HepG2 (cell line): Measurements from ENCODE around the gene PTGIS. TPM values are rescaled to one million over a fixed set of nuclear protein-coding genes. Genes with fewer than 3 reads are reported as not detected.

Source experiments
- CREB1 ChIP-seq, 2 experiments: fragments of 450-650 bp in 1 of 2; IDR thresholded peaks; 2 replicates each; pipeline ENCODE4 v1.6.1; 2016 to 2017; ENCODE audit warnings: control low read depth in 1 of 2, mild to moderate bottlenecking in 1 of 2, missing compliant biosample characterization in 1 of 2, missing genetic modification characterization in 1 of 2
- IKZF4 ChIP-seq: sonication (generic); formaldehyde crosslinking; IDR thresholded peaks from 2 replicates; pipeline ENCODE4 v1.5.1; 2020; ENCODE audit warnings: borderline replicate concordance, mild to moderate bottlenecking, low read depth, missing genetic modification reagents; ENCODE audit errors: not compliant biosample characterization
- PREB ChIP-seq: sonication (generic); formaldehyde crosslinking; IDR thresholded peaks from 2 replicates; pipeline ENCODE4 v1.4.0; 2020; ENCODE audit warnings: missing genetic modification reagents
- RFXAP ChIP-seq: sonication (generic); formaldehyde crosslinking; IDR thresholded peaks from 2 replicates; pipeline ENCODE4 v1.4.0; 2020; ENCODE audit warnings: missing genetic modification reagents, borderline replicate concordance
- TFAP4 ChIP-seq: sonication (generic); IDR thresholded peaks from 2 replicates; pipeline ENCODE4 v1.6.1; 2016; ENCODE audit warnings: low read depth, borderline replicate concordance
- ZBTB37 ChIP-seq: sonication (generic); formaldehyde crosslinking; IDR thresholded peaks from 2 replicates; pipeline ENCODE4 v1.4.0; 2020; ENCODE audit warnings: mild to moderate bottlenecking, missing genetic modification reagents
- ZGPAT ChIP-seq: IDR thresholded peaks from 2 replicates; pipeline ENCODE4 v1.6.1; 2016; ENCODE audit warnings: mild to moderate bottlenecking
- ZNF549 ChIP-seq: sonication (generic); formaldehyde crosslinking; IDR thresholded peaks from 2 replicates; pipeline ENCODE4 v1.5.0; 2020; ENCODE audit warnings: missing genetic modification reagents
- ZNF766 ChIP-seq: sonication (generic); formaldehyde crosslinking; IDR thresholded peaks from 2 replicates; pipeline ENCODE4 v1.5.0; 2020; ENCODE audit warnings: missing genetic modification reagents, borderline replicate concordance
- ZSCAN21 ChIP-seq: sonication (generic); formaldehyde crosslinking; IDR thresholded peaks from 2 replicates; pipeline ENCODE4 v1.8.0; 2022; ENCODE audit warnings: mild to moderate bottlenecking, missing genetic modification reagents, moderate library complexity, borderline replicate concordance
- polyA plus RNA-seq, 8 experiments: library from polyadenylated mRNA; depleted of rRNA in 3 of 8; stranded (reverse) in 7 of 8; unstranded in 1 of 8; fragments of >200 nt; fragmentation: Illumina TruSeq in 4 of 8; extraction: Trizol in 4 of 8; gene quantifications; 2 replicates each; pipeline versions ENCODE4 v1.2.1 to v1.2.3, GENCODE V29; 2011 to 2016; ENCODE audit warnings: low read depth in 4 of 8, missing spikeins in 1 of 8, mixed read lengths in 1 of 8; ENCODE audit not compliant: insufficient read depth in 1 of 8
- total RNA-seq, 5 experiments: library from RNA; depleted of rRNA; stranded (reverse); fragments of >200 nt; fragmentation: Illumina TruSeq; extraction: Trizol; gene quantifications; 2 replicates each; pipeline ENCODE4 v1.2.3, GENCODE V29; 2016; ENCODE audit warnings: low read depth in 1 of 5
- TF ChIP-seq, protein P1 (sequence below): sonication (generic); formaldehyde crosslinking; IDR thresholded peaks from 2 replicates; pipeline ENCODE4 v1.5.1; 2020; ENCODE audit warnings: mild to moderate bottlenecking, missing genetic modification reagents
- TF ChIP-seq, protein P2 (sequence below): sonication (generic); formaldehyde crosslinking; conservative IDR thresholded peaks from 2 replicates; pipeline ENCODE4 v1.4.0; 2020; ENCODE audit warnings: missing genetic modification reagents
- TF ChIP-seq, protein P3 (sequence below): sonication (generic); formaldehyde crosslinking; IDR thresholded peaks from 2 replicates; pipeline ENCODE4 v1.4.0; 2020; ENCODE audit warnings: missing genetic modification reagents
- TF ChIP-seq, protein P4 (sequence below): sonication (generic); formaldehyde crosslinking; IDR thresholded peaks from 2 replicates; pipeline ENCODE4 v1.5.1; 2020; ENCODE audit warnings: missing genetic modification reagents, mild to moderate bottlenecking, borderline replicate concordance

PTGIS gene
- total and polyA plus RNA-seq, 2 of the 13 experiments (the other 11 are each of a cell fraction or from before 2014, with no cell fraction given) = not detected

GRCh38 chr20:49508435-49509199 is 59.3 kb downstream of the PTGIS start (continued):
- TF ChIP-seq ZGPAT (CRISPR knock-in tag) (no peak), PREB (CRISPR knock-in tag) (no peak), ZNF549 (CRISPR knock-in tag) (no peak), IKZF4 (CRISPR knock-in tag) (no peak), ZNF766 (CRISPR knock-in tag) (peak; percentile 76; the same call in 1 of the 2 replicates), TFAP4 (no peak), ZSCAN21 (0 out of 2 replicates have a peak, but pooled peaks have one; percentile 28), CREB1 (IDR thresholded peaks at IDR 0.05) (peak; percentile 58), CREB1 (CRISPR knock-in tag; IDR thresholded peaks at IDR 0.05) (no peak), RFXAP (CRISPR knock-in tag) (no peak), ZBTB37 (CRISPR knock-in tag) (no peak)
- TF ChIP-seq, protein P1, sequence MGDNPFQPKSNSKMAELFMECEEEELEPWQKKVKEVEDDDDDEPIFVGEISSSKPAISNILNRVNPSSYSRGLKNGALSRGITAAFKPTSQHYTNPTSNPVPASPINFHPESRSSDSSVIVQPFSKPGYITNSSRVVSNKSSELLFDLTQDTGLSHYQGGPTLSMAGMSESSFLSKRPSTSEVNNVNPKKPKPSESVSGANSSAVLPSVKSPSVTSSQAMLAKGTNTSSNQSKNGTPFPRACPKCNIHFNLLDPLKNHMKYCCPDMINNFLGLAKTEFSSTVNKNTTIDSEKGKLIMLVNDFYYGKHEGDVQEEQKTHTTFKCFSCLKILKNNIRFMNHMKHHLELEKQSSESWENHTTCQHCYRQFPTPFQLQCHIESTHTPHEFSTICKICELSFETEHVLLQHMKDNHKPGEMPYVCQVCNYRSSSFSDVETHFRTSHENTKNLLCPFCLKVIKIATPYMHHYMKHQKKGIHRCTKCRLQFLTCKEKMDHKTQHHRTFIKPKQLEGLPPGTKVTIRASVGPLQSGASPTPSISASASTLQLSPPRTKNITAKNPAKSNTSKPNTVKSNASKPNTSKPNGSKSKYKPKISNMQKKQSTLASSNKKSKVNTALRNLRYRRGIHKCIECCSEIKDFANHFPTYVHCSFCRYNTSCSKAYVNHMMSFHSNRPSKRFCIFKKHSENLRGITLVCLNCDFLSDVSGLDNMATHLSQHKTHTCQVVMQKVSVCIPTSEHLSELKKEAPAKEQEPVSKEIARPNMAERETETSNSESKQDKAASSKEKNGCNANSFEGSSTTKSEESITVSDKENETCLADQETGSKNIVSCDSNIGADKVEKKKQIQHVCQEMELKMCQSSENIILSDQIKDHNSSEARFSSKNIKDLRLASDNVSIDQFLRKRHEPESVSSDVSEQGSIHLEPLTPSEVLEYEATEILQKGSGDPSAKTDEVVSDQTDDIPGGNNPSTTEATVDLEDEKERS (CRISPR knock-in tag) = no peak
- TF ChIP-seq, protein P2, sequence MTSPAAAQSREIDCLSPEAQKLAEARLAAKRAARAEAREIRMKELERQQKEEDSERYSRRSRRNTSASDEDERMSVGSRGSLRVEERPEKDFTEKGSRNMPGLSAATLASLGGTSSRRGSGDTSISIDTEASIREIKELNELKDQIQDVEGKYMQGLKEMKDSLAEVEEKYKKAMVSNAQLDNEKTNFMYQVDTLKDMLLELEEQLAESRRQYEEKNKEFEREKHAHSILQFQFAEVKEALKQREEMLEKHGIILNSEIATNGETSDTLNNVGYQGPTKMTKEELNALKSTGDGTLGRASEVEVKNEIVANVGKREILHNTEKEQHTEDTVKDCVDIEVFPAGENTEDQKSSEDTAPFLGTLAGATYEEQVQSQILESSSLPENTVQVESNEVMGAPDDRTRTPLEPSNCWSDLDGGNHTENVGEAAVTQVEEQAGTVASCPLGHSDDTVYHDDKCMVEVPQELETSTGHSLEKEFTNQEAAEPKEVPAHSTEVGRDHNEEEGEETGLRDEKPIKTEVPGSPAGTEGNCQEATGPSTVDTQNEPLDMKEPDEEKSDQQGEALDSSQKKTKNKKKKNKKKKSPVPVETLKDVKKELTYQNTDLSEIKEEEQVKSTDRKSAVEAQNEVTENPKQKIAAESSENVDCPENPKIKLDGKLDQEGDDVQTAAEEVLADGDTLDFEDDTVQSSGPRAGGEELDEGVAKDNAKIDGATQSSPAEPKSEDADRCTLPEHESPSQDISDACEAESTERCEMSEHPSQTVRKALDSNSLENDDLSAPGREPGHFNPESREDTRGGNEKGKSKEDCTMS (CRISPR knock-in tag) = no peak
- TF ChIP-seq, protein P3, sequence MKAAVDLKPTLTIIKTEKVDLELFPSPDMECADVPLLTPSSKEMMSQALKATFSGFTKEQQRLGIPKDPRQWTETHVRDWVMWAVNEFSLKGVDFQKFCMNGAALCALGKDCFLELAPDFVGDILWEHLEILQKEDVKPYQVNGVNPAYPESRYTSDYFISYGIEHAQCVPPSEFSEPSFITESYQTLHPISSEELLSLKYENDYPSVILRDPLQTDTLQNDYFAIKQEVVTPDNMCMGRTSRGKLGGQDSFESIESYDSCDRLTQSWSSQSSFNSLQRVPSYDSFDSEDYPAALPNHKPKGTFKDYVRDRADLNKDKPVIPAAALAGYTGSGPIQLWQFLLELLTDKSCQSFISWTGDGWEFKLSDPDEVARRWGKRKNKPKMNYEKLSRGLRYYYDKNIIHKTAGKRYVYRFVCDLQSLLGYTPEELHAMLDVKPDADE (CRISPR knock-in tag) = no peak
- TF ChIP-seq, protein P4, sequence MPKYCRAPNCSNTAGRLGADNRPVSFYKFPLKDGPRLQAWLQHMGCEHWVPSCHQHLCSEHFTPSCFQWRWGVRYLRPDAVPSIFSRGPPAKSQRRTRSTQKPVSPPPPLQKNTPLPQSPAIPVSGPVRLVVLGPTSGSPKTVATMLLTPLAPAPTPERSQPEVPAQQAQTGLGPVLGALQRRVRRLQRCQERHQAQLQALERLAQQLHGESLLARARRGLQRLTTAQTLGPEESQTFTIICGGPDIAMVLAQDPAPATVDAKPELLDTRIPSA (CRISPR knock-in tag) = no peak
